Measurements from ENCODE around the gene PLPPR5. TPM values are rescaled to one million over a fixed set of nuclear protein-coding genes. Genes with fewer than 3 reads are reported as not detected.

The PLPPR5 gene
- total RNA-seq, 1 donor from 2014 or later, result 0.50 TPM

- no peak for TF ChIP-seq CTCF (IDR thresholded peaks at IDR 0.05; ENCODE audit: insufficient read depth, low read length, poor library complexity, severe bottlenecking)
- DNase-seq (ENCODE audit: low read depth), result no peak
- no peaks in the 10 kb centered on the region for H3K36me3 ChIP-seq (ENCODE audit: control insufficient read depth, insufficient read depth, low read length)
- H3K27me3 ChIP-seq (ENCODE audit: control insufficient read depth, insufficient read depth, low read length), result no peaks in the 10 kb centered on the region
- H3K4me3 ChIP-seq (ENCODE audit: low read depth, low read length), result no peak overlapping the region
Observed at GRCh38 chr1:98979463-98979862, 25.2 kb downstream of the PLPPR5 start.

GRCh38 chr1:98975810-98976209 is 28.9 kb downstream of the PLPPR5 start:
- TF ChIP-seq CTCF (IDR thresholded peaks at IDR 0.05; ENCODE audit: insufficient read depth, low read length, poor library complexity, severe bottlenecking), result no peak
- no peak for DNase-seq (ENCODE audit: low read depth)
- H3K27me3 ChIP-seq (ENCODE audit: control insufficient read depth, insufficient read depth, low read length), result no peaks in the 10 kb centered on the region
- no peaks in the 10 kb centered on the region for H3K36me3 ChIP-seq (ENCODE audit: control insufficient read depth, insufficient read depth, low read length)
- H3K4me3 ChIP-seq (ENCODE audit: low read depth, low read length), result no peak overlapping the region

GRCh38 chr1:98975113-98975512 is 29.5 kb downstream of the PLPPR5 start:
- H3K4me3 ChIP-seq (ENCODE audit: low read depth, low read length), result no peak overlapping the region
- no peaks in the 10 kb centered on the region for H3K27me3 ChIP-seq (ENCODE audit: control insufficient read depth, insufficient read depth, low read length)
- TF ChIP-seq CTCF (IDR thresholded peaks at IDR 0.05; ENCODE audit: insufficient read depth, low read length, poor library complexity, severe bottlenecking), result no peak
- H3K36me3 ChIP-seq (ENCODE audit: control insufficient read depth, insufficient read depth, low read length), result no peaks in the 10 kb centered on the region
- DNase-seq (ENCODE audit: low read depth), result no peak

- TF ChIP-seq CTCF (IDR thresholded peaks at IDR 0.05; ENCODE audit: insufficient read depth, low read length, poor library complexity, severe bottlenecking), result no peak
Observed at GRCh38 chr1:98969798-98970490, 34.7 kb downstream of the PLPPR5 start.

GRCh38 chr1:98967122-98967521 is 37.5 kb downstream of the PLPPR5 start:
- DNase-seq (ENCODE audit: low read depth), result no peak
- TF ChIP-seq CTCF (IDR thresholded peaks at IDR 0.05; ENCODE audit: insufficient read depth, low read length, poor library complexity, severe bottlenecking), result no peak
- H3K36me3 ChIP-seq (ENCODE audit: control insufficient read depth, insufficient read depth, low read length), result no peaks in the 10 kb centered on the region

More at GRCh38 chr1:98969798-98970490, 34.7 kb downstream of the PLPPR5 start:
- no peak for DNase-seq (ENCODE audit: low read depth)
- Histone ChIP-seq H3K4me3 (ENCODE audit: low read depth, low read length) (no peak overlapping the region), H3K27me3 (ENCODE audit: control insufficient read depth, insufficient read depth, low read length) (no peaks in the 10 kb centered on the region), H3K36me3 (ENCODE audit: control insufficient read depth, insufficient read depth, low read length) (no peaks in the 10 kb centered on the region)

GRCh38 chr1:98965394-98965793 is 39.3 kb downstream of the PLPPR5 start:
- TF ChIP-seq CTCF (IDR thresholded peaks at IDR 0.05; ENCODE audit: insufficient read depth, low read length, poor library complexity, severe bottlenecking), result no peak
- Histone ChIP-seq H3K4me3 (ENCODE audit: low read depth, low read length) (no peak overlapping the region), H3K36me3 (ENCODE audit: control insufficient read depth, insufficient read depth, low read length) (no peaks in the 10 kb centered on the region), H3K27me3 (ENCODE audit: control insufficient read depth, insufficient read depth, low read length) (no peaks in the 10 kb centered on the region)
- no peak for DNase-seq (ENCODE audit: low read depth)

More at GRCh38 chr1:98967122-98967521, 37.5 kb downstream of the PLPPR5 start:
- H3K4me3 ChIP-seq (ENCODE audit: low read depth, low read length), result no peak overlapping the region
- H3K27me3 ChIP-seq (ENCODE audit: control insufficient read depth, insufficient read depth, low read length), result no peaks in the 10 kb centered on the region

Measured in kidney epithelial cell (primary cell).